ENCODE results near the gene TRIM2.
"Not testable (repeated sequence)": the region's sequence is repeated elsewhere in the genome, so short reads cannot be mapped to it uniquely, and the experiment has no call there.

Gene TRIM2

GRCh38 chr4:153189016-153189801 is 15.0 kb upstream of the TRIM2 start:
- DNase-seq (ENCODE audit: low spot score) = no peak

DNA sequence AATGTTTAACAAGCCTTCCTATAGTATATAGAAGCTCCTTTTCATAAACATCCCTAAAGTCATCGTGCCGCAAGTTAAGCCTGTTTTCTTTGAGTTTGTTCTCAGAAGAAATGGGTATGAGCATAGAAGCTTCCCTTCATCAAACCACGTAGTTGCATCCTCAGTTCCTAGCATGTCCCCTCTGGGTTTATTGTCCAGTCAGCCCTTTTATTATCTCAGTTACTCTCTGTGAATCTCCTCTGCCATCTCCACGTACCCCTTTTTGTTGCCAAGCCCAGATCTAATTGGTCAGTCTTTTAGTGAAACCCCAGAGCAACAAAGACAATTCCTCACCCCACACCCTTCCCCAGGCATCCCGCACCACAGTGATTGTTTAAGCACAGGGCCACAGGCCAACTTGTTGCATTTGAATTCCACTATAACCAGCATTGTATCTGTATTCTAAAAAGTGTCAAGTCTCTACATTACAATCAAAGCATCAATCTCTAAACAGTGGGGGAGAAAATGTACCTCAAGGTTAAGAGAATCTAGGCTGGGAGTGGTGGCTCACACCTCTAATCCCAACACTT is 12.4 kb upstream of the TRIM2 start:
- no peak for DNase-seq (ENCODE audit: low spot score)

GRCh38 chr4:153197301-153197700 is 6.9 kb upstream of the TRIM2 start:
- DNase-seq (ENCODE audit: low spot score) = no peak

- no peak for DNase-seq (ENCODE audit: low spot score)
Measured at GRCh38 chr4:153198719-153199118, 5.5 kb upstream of the TRIM2 start.

DNA sequence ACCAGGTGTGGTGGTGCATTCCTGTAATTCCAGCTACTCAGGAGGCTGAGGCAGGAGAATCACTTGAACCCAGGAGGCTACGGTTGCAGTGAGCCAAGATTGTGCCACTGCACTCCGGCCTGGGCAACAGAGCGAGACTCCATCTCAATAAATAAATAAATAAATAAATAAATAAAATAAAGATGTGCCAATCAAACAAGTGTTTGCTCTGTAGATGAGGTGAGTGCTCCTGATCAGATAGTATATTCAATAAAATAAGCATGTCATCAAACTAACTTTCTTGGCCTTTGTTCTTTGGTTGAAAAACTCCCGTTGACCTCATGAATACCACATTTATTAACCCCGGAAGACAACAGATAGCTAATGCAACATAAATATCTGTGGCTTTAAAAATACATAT is 497 bp upstream of the TRIM2 start:
- not testable (repeated sequence) for DNase-seq (ENCODE audit: low spot score)

GRCh38 chr4:153204728-153205648 is 745 bp downstream of the TRIM2 start:
- no peak for DNase-seq (ENCODE audit: low spot score)

- DNase-seq (ENCODE audit: low spot score) = no peak
Measured at GRCh38 chr4:153205757-153206156, 1.5 kb downstream of the TRIM2 start.

- no peak for DNase-seq (ENCODE audit: low spot score)
Measured at GRCh38 chr4:153206534-153206933, 2.3 kb downstream of the TRIM2 start.

- DNase-seq (ENCODE audit: low spot score) = no peak
Measured at GRCh38 chr4:153207027-153207426, 2.8 kb downstream of the TRIM2 start.

GRCh38 chr4:153207567-153207966 is 3.3 kb downstream of the TRIM2 start:
- peak; percentile 66 for DNase-seq (ENCODE audit: low spot score)

GRCh38 chr4:153209410-153209809 is 5.2 kb downstream of the TRIM2 start:
- no peak for DNase-seq (ENCODE audit: low spot score)

GRCh38 chr4:153210727-153211126 is 6.5 kb downstream of the TRIM2 start:
- DNase-seq (ENCODE audit: low spot score) = no peak

- no peak for DNase-seq (ENCODE audit: low spot score)
Measured at GRCh38 chr4:153211986-153212728, 7.9 kb downstream of the TRIM2 start.

- DNase-seq (ENCODE audit: low spot score) = no peak
Measured at GRCh38 chr4:153212736-153213135, 8.5 kb downstream of the TRIM2 start.

GRCh38 chr4:153215921-153216320 is 11.7 kb downstream of the TRIM2 start:
- DNase-seq (ENCODE audit: low spot score) = no peak

DNA sequence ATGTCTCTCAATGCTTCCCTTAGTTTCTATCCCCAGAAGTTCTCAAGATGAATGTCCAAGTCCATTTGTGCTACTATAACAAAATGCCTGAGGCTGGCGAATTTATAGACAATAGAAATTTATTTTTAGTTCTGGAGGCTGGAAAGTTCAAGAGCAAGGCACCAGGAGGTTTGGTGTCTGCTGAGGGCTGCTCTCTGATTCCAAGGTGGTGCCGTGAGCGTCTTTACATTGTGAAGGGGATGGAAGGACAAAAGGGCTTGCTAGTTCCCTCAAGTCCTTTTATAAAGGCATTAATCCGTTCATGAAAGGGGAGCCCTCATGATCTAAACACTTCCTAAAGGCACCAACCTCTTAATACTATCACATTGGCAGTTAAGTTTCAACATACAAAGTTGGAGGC is 12.3 kb downstream of the TRIM2 start:
- no peak for DNase-seq (ENCODE audit: low spot score)

GRCh38 chr4:153217440-153217839 is 13.2 kb downstream of the TRIM2 start:
- no peak for DNase-seq (ENCODE audit: low spot score)

GRCh38 chr4:153218961-153219360 is 14.7 kb downstream of the TRIM2 start:
- no peak for DNase-seq (ENCODE audit: low spot score)

GRCh38 chr4:153220682-153221395 is 16.6 kb downstream of the TRIM2 start:
- DNase-seq (ENCODE audit: low spot score) = no peak

- peak; percentile 88 for DNase-seq (ENCODE audit: low spot score)
Measured at GRCh38 chr4:153221783-153222706, 17.8 kb downstream of the TRIM2 start.

Data from AG20443 (cell line).